ENCODE data around the gene RAPGEF6. TPM values are rescaled to one million over a fixed set of nuclear protein-coding genes. Genes with fewer than 3 reads are reported as not detected.

The RAPGEF6 gene
- total RNA-seq, 4 donors from 2014 or later, result 17.2 to 23.3 (median 20.1) TPM

GRCh38 chr5:131418846-131419245 lies 216.2 kb downstream of the RAPGEF6 start:
- TF ChIP-seq POLR2AphosphoS5 (IDR thresholded peaks at IDR 0.05) (no peak), CTCF (IDR thresholded peaks at IDR 0.05) (no peak), POLR2A (IDR thresholded peaks at IDR 0.05; ENCODE audit: low read depth) (no peak), EP300 (IDR thresholded peaks at IDR 0.05) (no peak)
- no peak overlapping the region for H3K27ac ChIP-seq (replicated peaks in 1 of 4)
- DNase-seq (ENCODE audit: extremely low spot score), result no peak
- H3K4me3 ChIP-seq, result no peak overlapping the region
- H3K36me3 ChIP-seq, result peaks cover 0 to 33% (median 6%) of the 10 kb centered on the region in 4 donors
- H3K9me3 ChIP-seq, result no peaks in the 10 kb centered on the region
- H3K27me3 ChIP-seq, result no peaks in the 10 kb centered on the region
- 84% methylated on average over 7 of the region's 7 CpGs for WGBS
- intact Hi-C loops (cut with DNase I), result loop anchor here (5.0 to 10.0 kb wide), 3 partner anchors 157 to 1514 kb away; partner anchors contain the start of genes CDC42SE2 and CHSY3
- H3K4me1 ChIP-seq, result no peaks in the 10 kb centered on the region

- Histone ChIP-seq H3K27ac (replicated peaks in 1 of 4) (no peak overlapping the region), H3K9me3 (no peaks in the 10 kb centered on the region), H3K4me3 (no peak overlapping the region), H3K4me1 (no peaks in the 10 kb centered on the region), H3K27me3 (no peaks in the 10 kb centered on the region), H3K36me3 (peaks cover 0 to 30% (median 5%) of the 10 kb centered on the region in 4 donors)
- intact Hi-C loops (cut with DNase I), result loop anchor here (5.0 to 10.0 kb wide), 3 partner anchors 155 to 1513 kb away; partner anchors contain the start of genes CDC42SE2 and CHSY3
- no peak for DNase-seq (ENCODE audit: extremely low spot score)
- TF ChIP-seq POLR2AphosphoS5 (IDR thresholded peaks at IDR 0.05) (peak in 1 of 2 donors; percentile 11), CTCF (IDR thresholded peaks at IDR 0.05) (peak; percentile 59 to 87 (median 83)), POLR2A (IDR thresholded peaks at IDR 0.05; ENCODE audit: low read depth) (no peak)
- 15% methylated on average over 7 of the region's 7 CpGs for WGBS
These were observed 217.7 kb downstream of the RAPGEF6 start for GRCh38 chr5:131417240-131417869.

- peaks cover 0 to 24% (median 3%) of the 10 kb centered on the region in 4 donors for H3K36me3 ChIP-seq
- no peaks in the 10 kb centered on the region for H3K4me1 ChIP-seq
- intact Hi-C loops (cut with DNase I), result loop anchor here (5.0 to 10.0 kb wide), 3 partner anchors 154 to 1512 kb away; partner anchors contain the start of genes CDC42SE2 and CHSY3
- 78% methylated on average over 3 of the region's 3 CpGs for WGBS
- no peaks in the 10 kb centered on the region for H3K27me3 ChIP-seq
- H3K27ac ChIP-seq (replicated peaks in 1 of 4), result no peak overlapping the region
- TF ChIP-seq CTCF (IDR thresholded peaks at IDR 0.05) (no peak), EP300 (IDR thresholded peaks at IDR 0.05) (no peak), POLR2A (IDR thresholded peaks at IDR 0.05; ENCODE audit: low read depth) (no peak), POLR2AphosphoS5 (IDR thresholded peaks at IDR 0.05) (no peak)
- no peaks in the 10 kb centered on the region for H3K9me3 ChIP-seq
- H3K4me3 ChIP-seq, result no peak overlapping the region
- DNase-seq (ENCODE audit: extremely low spot score), result no peak
These were observed 218.3 kb downstream of the RAPGEF6 start for GRCh38 chr5:131416729-131417128.

GRCh38 chr5:131413605-131414559 lies 221.1 kb downstream of the RAPGEF6 start:
- TF ChIP-seq POLR2A (IDR thresholded peaks at IDR 0.05; ENCODE audit: low read depth), result no peak
- no peak for TF ChIP-seq CTCF (IDR thresholded peaks at IDR 0.05)
- no peak for TF ChIP-seq EP300 (IDR thresholded peaks at IDR 0.05)
- intact Hi-C loops (cut with DNase I), result loop anchor here (10.0 kb wide), 1 partner anchor 1509 kb away; the partner anchor contains the start of gene CHSY3
- WGBS, result 95% methylated on average over 4 of the region's 4 CpGs
- Histone ChIP-seq H3K4me3 (no peak overlapping the region), H3K27ac (replicated peaks in 1 of 4) (no peak overlapping the region), H3K9me3 (no peaks in the 10 kb centered on the region), H3K36me3 (peaks cover 0 to 18% (median 0%) of the 10 kb centered on the region in 4 donors), H3K27me3 (no peaks in the 10 kb centered on the region), H3K4me1 (no peaks in the 10 kb centered on the region)
- DNase-seq (ENCODE audit: extremely low spot score), result no peak
